MM.1S (cell line): ENCODE results near the gene TNK2.

Experiments
- DNase-seq: peaks from one replicate; pipeline ENCODE4 v3.0.0-alpha.2; 2015
- H2AFZ ChIP-seq: fragments of 300-600 bp; sonication (generic); 2 replicates; pipeline ENCODE4 v1.6.0; 2016; ENCODE audit warnings: antibody characterized with exemption, low read length
- H3F3A ChIP-seq: fragments of 300-600 bp; sonication (generic); 2 replicates; pipeline ENCODE4 v1.6.1; 2016; ENCODE audit warnings: mild to moderate bottlenecking, antibody characterized with exemption, low read length, moderate library complexity, mixed read lengths; ENCODE audit not compliant: insufficient read depth
- H3K27ac ChIP-seq: fragments of 300-600 bp; sonication (generic); 2 replicates; pipeline ENCODE4 v1.5.1; 2016; ENCODE audit warnings: mild to moderate bottlenecking, low read length
- H3K27me3 ChIP-seq: fragments of 300-600 bp; sonication (generic); replicated peaks from 2 replicates; pipeline ENCODE4 v1.6.0; 2016; ENCODE audit warnings: low read length; ENCODE audit not compliant: insufficient read depth
- H3K36me3 ChIP-seq: fragments of 300-600 bp; sonication (generic); replicated peaks from 2 replicates; pipeline ENCODE4 v1.6.1; 2016; ENCODE audit warnings: mild to moderate bottlenecking, low read length, mixed read lengths; ENCODE audit not compliant: insufficient read depth
- H3K4me1 ChIP-seq: fragments of 300-600 bp; sonication (generic); 2 replicates; pipeline ENCODE4 v1.6.1; 2016; ENCODE audit warnings: low read length, mixed read lengths
- H3K4me2 ChIP-seq: fragments of 300-600 bp; sonication (generic); 2 replicates; pipeline ENCODE4 v1.6.0; 2016; ENCODE audit warnings: low read depth, low read length
- H3K4me3 ChIP-seq: fragments of 300-600 bp; sonication (generic); 2 replicates; pipeline ENCODE4 v1.5.1; 2016; ENCODE audit warnings: low read length, mixed read lengths
- H3K79me2 ChIP-seq: fragments of 300-600 bp; sonication (generic); 2 replicates; pipeline ENCODE4 v1.6.1; 2016; ENCODE audit warnings: mixed run types, low read length, mixed read lengths
- H3K9ac ChIP-seq: fragments of 300-600 bp; sonication (generic); 2 replicates; pipeline ENCODE4 v1.6.1; 2016; ENCODE audit warnings: low read length, mixed read lengths
- H3K9me2 ChIP-seq: fragments of 300-600 bp; sonication (generic); replicated peaks from 2 replicates; pipeline ENCODE4 v1.6.1; 2016; ENCODE audit warnings: mild to moderate bottlenecking, low read length, mixed read lengths; ENCODE audit not compliant: insufficient read depth
- H3K9me3 ChIP-seq: fragments of 300-600 bp; sonication (generic); replicated peaks from 2 replicates; pipeline ENCODE4 v1.6.1; 2016; ENCODE audit warnings: mild to moderate bottlenecking, low read length, mixed read lengths; ENCODE audit not compliant: insufficient read depth
- H4K20me1 ChIP-seq: fragments of 300-600 bp; sonication (generic); 2 replicates; pipeline ENCODE4 v1.6.1; 2016; ENCODE audit warnings: mild to moderate bottlenecking, low read length, moderate library complexity, mixed read lengths; ENCODE audit not compliant: insufficient read depth
- CTCF ChIP-seq: fragments of 300-600 bp; sonication (generic); IDR thresholded peaks from 2 replicates; pipeline ENCODE4 v1.5.1; 2016; ENCODE audit warnings: antibody characterized with exemption, low read length, mixed read lengths
- EZH2 ChIP-seq: fragments of 300-600 bp; sonication (generic); optimal IDR thresholded peaks from 2 replicates; pipeline ENCODE3; 2017; ENCODE audit warnings: low read depth, mild to moderate bottlenecking, antibody characterized with exemption, low read length, mixed read lengths
- EZH2phosphoT487 ChIP-seq: fragments of 300-600 bp; sonication (generic); IDR thresholded peaks from 2 replicates; pipeline ENCODE4 v1.6.1; 2018; ENCODE audit warnings: antibody characterized with exemption, low read length

TNK2 gene

DNA sequence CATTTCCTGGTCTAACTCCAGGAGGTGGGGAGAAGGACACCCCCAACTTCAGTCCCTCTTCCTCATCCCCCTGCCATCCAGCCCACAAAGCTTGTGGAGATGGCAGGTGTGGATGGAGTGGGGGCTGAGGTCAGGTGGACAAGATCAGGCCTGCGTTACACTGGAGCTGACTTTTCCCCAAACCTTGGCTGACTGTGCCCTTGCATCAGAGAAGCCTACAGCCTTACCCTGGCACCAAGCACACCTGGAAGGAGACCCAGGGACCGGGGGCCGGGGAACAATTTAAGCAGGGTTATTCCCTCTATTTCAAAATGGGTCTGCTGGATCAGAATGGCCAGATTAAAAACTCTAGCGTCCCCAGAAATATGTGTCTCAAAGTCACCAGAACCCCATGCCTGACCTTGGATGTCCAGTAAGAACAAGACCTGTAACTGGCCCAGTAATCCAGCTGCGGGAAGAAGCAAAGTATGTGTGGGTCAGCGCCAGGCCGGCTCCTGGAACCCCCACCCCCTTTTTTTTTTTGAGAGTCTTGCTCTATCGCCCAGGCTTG, 14.4 kb downstream of the TNK2 start:
- Histone ChIP-seq H2AFZ (no peak overlapping the region), H3K9me2 (no peaks in the 10 kb centered on the region), H3K36me3 (no peaks in the 10 kb centered on the region), H3F3A (peaks cover 23% of the 10 kb centered on the region), H3K4me1 (peaks cover 18% of the 10 kb centered on the region), H3K4me3 (no peak overlapping the region), H3K9ac (no peak overlapping the region; the same call in 1 of the 2 replicates), H3K27ac (no peak overlapping the region), H3K9me3 (no peaks in the 10 kb centered on the region), H3K79me2 (peaks cover 55% of the 10 kb centered on the region), H3K4me2 (peak overlapping the region; percentile 98; the same call in 1 of the 2 replicates), H4K20me1 (no peaks in the 10 kb centered on the region), H3K27me3 (no peaks in the 10 kb centered on the region)
- TF ChIP-seq CTCF (no peak), EZH2 (no peak), EZH2phosphoT487 (no peak)
- no peak for DNase-seq

DNA sequence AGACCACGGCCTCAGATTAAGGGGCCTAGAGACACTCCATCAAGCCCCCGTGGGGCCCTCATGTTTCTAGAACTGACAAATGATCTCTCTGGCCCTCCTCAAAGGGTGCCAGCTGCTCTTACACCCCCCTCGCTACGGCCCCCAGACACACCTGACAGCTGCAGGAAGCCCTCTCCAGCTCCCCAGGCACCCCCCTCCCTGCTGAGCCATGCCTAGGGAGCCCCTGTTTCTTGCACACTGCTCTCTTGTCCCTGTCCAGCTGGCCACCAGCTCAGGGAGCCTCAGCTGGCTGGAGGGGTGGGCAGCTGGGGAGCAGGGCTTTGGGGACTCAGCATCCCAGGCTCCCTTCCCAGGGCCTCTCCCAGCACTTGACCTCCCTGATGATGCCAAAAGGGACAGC, 14.8 kb downstream of the TNK2 start:
- H3K9ac ChIP-seq: no peak overlapping the region
- H3K4me1 ChIP-seq: peaks cover 18% of the 10 kb centered on the region
- H3K4me2 ChIP-seq: no peak overlapping the region
- H3K36me3 ChIP-seq: no peaks in the 10 kb centered on the region
- no peaks in the 10 kb centered on the region for H3K27me3 ChIP-seq
- no peak overlapping the region for H2AFZ ChIP-seq
- TF ChIP-seq CTCF (no peak), EZH2 (no peak), EZH2phosphoT487 (no peak)
- H4K20me1 ChIP-seq: no peaks in the 10 kb centered on the region
- no peak overlapping the region for H3K27ac ChIP-seq
- H3K9me3 ChIP-seq: no peaks in the 10 kb centered on the region
- H3K9me2 ChIP-seq: no peaks in the 10 kb centered on the region
- DNase-seq: no peak
- no peak overlapping the region for H3K4me3 ChIP-seq
- H3K79me2 ChIP-seq: peaks cover 55% of the 10 kb centered on the region
- peaks cover 23% of the 10 kb centered on the region for H3F3A ChIP-seq

- Histone ChIP-seq H3K4me2 (no peak overlapping the region), H3K79me2 (peaks cover 50% of the 10 kb centered on the region), H3K27me3 (no peaks in the 10 kb centered on the region), H3K9me3 (no peaks in the 10 kb centered on the region), H3K36me3 (no peaks in the 10 kb centered on the region), H3F3A (peaks cover 23% of the 10 kb centered on the region), H2AFZ (no peak overlapping the region), H3K27ac (no peak overlapping the region), H3K4me1 (peaks cover 18% of the 10 kb centered on the region), H3K4me3 (no peak overlapping the region), H4K20me1 (no peaks in the 10 kb centered on the region), H3K9ac (no peak overlapping the region), H3K9me2 (no peaks in the 10 kb centered on the region)
- no peak for TF ChIP-seq CTCF
- TF ChIP-seq EZH2: no peak
- no peak for TF ChIP-seq EZH2phosphoT487
- no peak for DNase-seq
Observed at GRCh38 chr3:195893044-195893395, 15.3 kb downstream of the TNK2 start.
